ENCODE measurements around the gene MN1.

MN1 gene

GRCh38 chr22:27801616-27802345, at the start of gene MN1:
MN1 (minus strand) TSS chr22:27801756; CDS start chr22:27800543, 1,213 bp downstream.
- DNase-seq: peak; percentile 20

GRCh38 chr22:27850000-27850521, 48.5 kb upstream of the MN1 start:
- DNase-seq: no peak

- no peak for DNase-seq
Observed at GRCh38 chr22:27848005-27848404, 46.4 kb upstream of the MN1 start.

GRCh38 chr22:27846910-27847309, 45.4 kb upstream of the MN1 start:
- DNase-seq: no peak

- DNase-seq: peak; percentile 9
Observed at GRCh38 chr22:27846248-27846757, 44.7 kb upstream of the MN1 start.

- DNase-seq: no peak
Observed at GRCh38 chr22:27845644-27846043, 44.1 kb upstream of the MN1 start.

GRCh38 chr22:27844656-27845591, 43.4 kb upstream of the MN1 start:
- DNase-seq: no peak

GRCh38 chr22:27844256-27844655, 42.7 kb upstream of the MN1 start:
- no peak for DNase-seq

- DNase-seq: no peak
Observed at GRCh38 chr22:27843441-27843840, 41.9 kb upstream of the MN1 start.

GRCh38 chr22:27842669-27843431, 41.3 kb upstream of the MN1 start:
- DNase-seq: no peak

GRCh38 chr22:27842201-27842600, 40.6 kb upstream of the MN1 start:
- DNase-seq: no peak

- DNase-seq: no peak
Observed at GRCh38 chr22:27840436-27840835, 38.9 kb upstream of the MN1 start.

- DNase-seq: no peak
Observed at GRCh38 chr22:27839057-27839660, 37.6 kb upstream of the MN1 start.

GRCh38 chr22:27836181-27836580, 34.6 kb upstream of the MN1 start:
- DNase-seq: no peak

- DNase-seq: no peak
Observed at GRCh38 chr22:27835446-27835845, 33.9 kb upstream of the MN1 start.

GRCh38 chr22:27834364-27835185, 33.0 kb upstream of the MN1 start:
- no peak for DNase-seq

GRCh38 chr22:27833803-27834202, 32.2 kb upstream of the MN1 start:
- DNase-seq: no peak

GRCh38 chr22:27832606-27833005, 31.1 kb upstream of the MN1 start:
- no peak for DNase-seq

- no peak for DNase-seq
Observed at GRCh38 chr22:27829620-27830019, 28.1 kb upstream of the MN1 start.

- DNase-seq: no peak
Observed at GRCh38 chr22:27827604-27828587, 26.3 kb upstream of the MN1 start.

Data from NCI-H1105 treated with DMSO at 0.1 percent for 48 hours (cell line).